HG03196 (cell line): ENCODE measurements around the gene HLA-DMA.

Experiments used
- ATAC-seq: cut with Tn5 transposase; IDR thresholded peaks from one replicate; pipeline ENCODE4 v1.9.1; 2021; ENCODE audit not compliant: unreplicated experiment

Gene HLA-DMA

GRCh38 chr6:32974541-32975308 lies 21.8 kb upstream of the HLA-DMA start:
- ATAC-seq: no peak

- no peak for ATAC-seq
Observed at GRCh38 chr6:32974016-32974333, 21.1 kb upstream of the HLA-DMA start.

- no peak for ATAC-seq
Observed at GRCh38 chr6:32973144-32974015, 20.5 kb upstream of the HLA-DMA start.

GRCh38 chr6:32972353-32973143 lies 19.7 kb upstream of the HLA-DMA start:
- ATAC-seq: no peak

- ATAC-seq: peak; percentile 46
Observed at GRCh38 chr6:32971581-32972352, 18.9 kb upstream of the HLA-DMA start.

GRCh38 chr6:32971242-32971580 lies 18.3 kb upstream of the HLA-DMA start:
- ATAC-seq: no peak

- ATAC-seq: no peak
Observed at GRCh38 chr6:32970413-32971241, 17.7 kb upstream of the HLA-DMA start.

- ATAC-seq: no peak
Observed at GRCh38 chr6:32969685-32970412, 17.0 kb upstream of the HLA-DMA start.

- no peak for ATAC-seq
Observed at GRCh38 chr6:32968867-32969684, 16.2 kb upstream of the HLA-DMA start.

GRCh38 chr6:32968093-32968866 lies 15.4 kb upstream of the HLA-DMA start, which contains the start of gene BRD2:
BRD2 (plus strand) TSS chr6:32968594; CDS start chr6:32972899, 4,305 bp downstream.
- peak; percentile 31 for ATAC-seq

GRCh38 chr6:32967151-32968091 lies 14.5 kb upstream of the HLA-DMA start:
- ATAC-seq: no peak

- ATAC-seq: no peak
Observed at GRCh38 chr6:32964776-32965175, 11.9 kb upstream of the HLA-DMA start.

GRCh38 chr6:32963866-32964265 lies 11.0 kb upstream of the HLA-DMA start:
- ATAC-seq: no peak

- ATAC-seq: no peak
Observed at GRCh38 chr6:32962213-32962826, 9.4 kb upstream of the HLA-DMA start.

GRCh38 chr6:32960563-32960962 lies 7.7 kb upstream of the HLA-DMA start:
- no peak for ATAC-seq

- no peak for ATAC-seq
Observed at GRCh38 chr6:32956176-32956575, 3.3 kb upstream of the HLA-DMA start.
